H9 (cell line): ENCODE measurements around the gene CAMK2N1. TPM values are rescaled to one million over a fixed set of nuclear protein-coding genes. Genes with fewer than 3 reads are reported as not detected.

ENCODE experiments used
- DNase-seq: peaks from one replicate; pipeline ENCODE4 v3.0.0-alpha.2; 2017
- H2AFZ ChIP-seq: one replicate; pipeline ENCODE4 v1.6.1; 2013; ENCODE audit warnings: mild to moderate bottlenecking, low read length, control low read depth, moderate library complexity
- H2AK5ac ChIP-seq: 2 replicates; pipeline ENCODE4 v1.6.1; 2013; ENCODE audit warnings: low read length, control low read depth, mixed read lengths; ENCODE audit not compliant: insufficient read length
- H2BK120ac ChIP-seq: one replicate; pipeline ENCODE4 v1.6.1; 2013; ENCODE audit warnings: low read depth, mild to moderate bottlenecking, low read length, control low read depth, inconsistent platforms; ENCODE audit not compliant: poor library complexity, severe bottlenecking
- H2BK12ac ChIP-seq: 2 replicates; pipeline ENCODE4 v1.6.1; 2013; ENCODE audit warnings: low read length, control low read depth, mixed read lengths, low read depth; ENCODE audit not compliant: insufficient read length
- H2BK15ac ChIP-seq: 2 replicates; pipeline ENCODE4 v1.6.1; 2013; ENCODE audit warnings: low read depth, low read length, control low read depth
- H2BK20ac ChIP-seq: one replicate; pipeline ENCODE4 v1.6.1; 2013; ENCODE audit warnings: low read depth, mild to moderate bottlenecking, low read length, control low read depth, inconsistent platforms; ENCODE audit not compliant: poor library complexity, severe bottlenecking
- H2BK5ac ChIP-seq: 2 replicates; pipeline ENCODE4 v1.6.1; 2013; ENCODE audit warnings: low read length, control low read depth, mixed read lengths; ENCODE audit not compliant: insufficient read length
- H3K14ac ChIP-seq: 2 replicates; pipeline ENCODE4 v1.6.1; 2013; ENCODE audit warnings: low read length, control low read depth; ENCODE audit not compliant: insufficient read depth
- H3K18ac ChIP-seq: 2 replicates; pipeline ENCODE4 v1.6.1; 2013; ENCODE audit warnings: low read depth, mild to moderate bottlenecking, mixed read lengths, low read length, control low read depth; ENCODE audit not compliant: insufficient read length
- H3K23ac ChIP-seq: 2 replicates; pipeline ENCODE4 v1.6.1; 2013; ENCODE audit warnings: low read length, control low read depth, mixed read lengths, low read depth; ENCODE audit not compliant: insufficient read length
- H3K23me2 ChIP-seq: 2 replicates; pipeline ENCODE4 v1.6.1; 2013; ENCODE audit warnings: low read depth, mild to moderate bottlenecking, mixed read lengths, low read length, control low read depth; ENCODE audit not compliant: insufficient read length, poor library complexity, severe bottlenecking
- H3K27ac ChIP-seq: 2 replicates; pipeline ENCODE4 v1.5.1; 2013; ENCODE audit warnings: low read length, control low read depth, mixed read lengths, low read depth; ENCODE audit not compliant: insufficient read length
- H3K27me3 ChIP-seq: 2 replicates; pipeline ENCODE4 v1.6.1; 2013; ENCODE audit warnings: low read length, control low read depth, inconsistent platforms; ENCODE audit not compliant: insufficient read depth
- H3K4ac ChIP-seq: 2 replicates; pipeline ENCODE4 v1.6.1; 2013; ENCODE audit warnings: low read depth, mild to moderate bottlenecking, control low read depth, inconsistent platforms, low read length, moderate library complexity
- H3K4me1 ChIP-seq: 2 replicates; pipeline ENCODE4 v1.6.1; 2013; ENCODE audit warnings: low read length, control low read depth, inconsistent platforms; ENCODE audit not compliant: insufficient read depth
- H3K4me2 ChIP-seq: 2 replicates; pipeline ENCODE4 v1.6.1; 2013; ENCODE audit warnings: low read length, control low read depth, mixed read lengths; ENCODE audit not compliant: insufficient read length, insufficient read depth
- H3K56ac ChIP-seq: 2 replicates; pipeline ENCODE4 v1.6.1; 2013; ENCODE audit warnings: low read depth, mild to moderate bottlenecking, mixed read lengths, low read length, control low read depth; ENCODE audit not compliant: insufficient read length
- H3K79me1 ChIP-seq: 2 replicates; pipeline ENCODE4 v1.6.1; 2013; ENCODE audit warnings: low read depth, mild to moderate bottlenecking, moderate library complexity, low read length, control low read depth, inconsistent platforms; ENCODE audit not compliant: insufficient read depth, poor library complexity, severe bottlenecking
- H3K79me2 ChIP-seq: 2 replicates; pipeline ENCODE4 v1.6.1; 2013; ENCODE audit warnings: low read length, control low read depth, inconsistent platforms; ENCODE audit not compliant: insufficient read depth
- H3K9ac ChIP-seq: 2 replicates; pipeline ENCODE4 v1.6.1; 2013; ENCODE audit warnings: low read length, control low read depth, mixed read lengths; ENCODE audit not compliant: insufficient read length; ENCODE audit errors: extremely low read depth
- H3K9me3 ChIP-seq: one replicate; pipeline ENCODE4 v1.6.1; 2013; ENCODE audit warnings: low read depth, low read length, inconsistent platforms; ENCODE audit not compliant: control insufficient read depth
- H3T11ph ChIP-seq: one replicate; pipeline ENCODE4 v1.6.1; 2013; ENCODE audit warnings: mild to moderate bottlenecking, low read length, control low read depth, inconsistent platforms
- H4K20me1 ChIP-seq: one replicate; pipeline ENCODE4 v1.6.1; 2013; ENCODE audit not compliant: control insufficient read depth, insufficient read length, insufficient read depth
- H4K5ac ChIP-seq: 2 replicates; pipeline ENCODE4 v1.6.1; 2013; ENCODE audit warnings: low read depth, mild to moderate bottlenecking, mixed read lengths, low read length, control low read depth; ENCODE audit not compliant: insufficient read length
- H4K8ac ChIP-seq: replicated peaks from 2 replicates; pipeline ENCODE4 v1.6.1; 2013; ENCODE audit warnings: low read length, control low read depth, mixed read lengths, low read depth; ENCODE audit not compliant: insufficient read length
- H4K91ac ChIP-seq: 2 replicates; pipeline ENCODE4 v1.6.1; 2013; ENCODE audit warnings: low read depth, mild to moderate bottlenecking, moderate library complexity, mixed read lengths, low read length, control low read depth; ENCODE audit not compliant: insufficient read length
- H3K27ac Mint-ChIP-seq, 3 experiments: 2 replicates in 2 of 3; 3 replicates in 1 of 3; pipeline ENCODE4 v1.8.0; 2020 to 2021; ENCODE audit warnings: mixed read lengths in 3 of 3, mild to moderate bottlenecking in 1 of 3, moderate library complexity in 1 of 3
- H3K27me3 Mint-ChIP-seq: 2 replicates; pipeline ENCODE4 v1.8.0; 2021; ENCODE audit warnings: low read depth, mild to moderate bottlenecking, moderate library complexity, mixed read lengths
- H3K36me3 Mint-ChIP-seq, 3 experiments: 2 replicates in 2 of 3; 3 replicates in 1 of 3; pipeline ENCODE4 v1.8.0; 2020 to 2021; ENCODE audit warnings: low read depth in 3 of 3, mixed read lengths in 3 of 3; ENCODE audit not compliant: insufficient read depth in 1 of 3
- H3K4me1 Mint-ChIP-seq, 2 experiments: 2 replicates each; pipeline ENCODE4 v1.8.0; 2020; ENCODE audit warnings: mixed read lengths in 2 of 2
- H3K4me3 Mint-ChIP-seq, 2 experiments: 2 replicates in 1 of 2; 3 replicates in 1 of 2; pipeline ENCODE4 v1.8.0; 2020 to 2021; ENCODE audit warnings: mild to moderate bottlenecking in 2 of 2, mixed read lengths in 2 of 2, moderate library complexity in 1 of 2
- H3K9me3 Mint-ChIP-seq, 2 experiments: 2 replicates in 1 of 2; 3 replicates in 1 of 2; pipeline ENCODE4 v1.8.0; 2020; ENCODE audit warnings: mild to moderate bottlenecking in 2 of 2, mixed read lengths in 2 of 2, moderate library complexity in 1 of 2
- WGBS: extraction: QIAGEN DNeasy Blood & Tissue Kit; methylation state at CpG from one replicate; pipeline ENCODE4 v1.1.7; 2013; ENCODE audit warnings: missing lambda C conversion rate, low lambda C conversion rate, mixed read lengths; ENCODE audit not compliant: insufficient read length; ENCODE audit errors: extremely low coverage; 5-methylcytosine and 5-hydroxymethylcytosine counted together
- total RNA-seq: library from RNA; stranded (reverse); gene quantifications from 2 replicates; pipeline ENCODE4 v1.2.1, GENCODE V29; 2021
- TF ChIP-seq, protein P1 (sequence below): fragments of 200-600 bp; sonication (generic); conservative IDR thresholded peaks from 3 replicates; pipeline ENCODE4 v1.8.0; 2021; ENCODE audit warnings: antibody characterized with exemption, mild to moderate bottlenecking

CAMK2N1 gene
- total RNA-seq, 1 experiment from 2014 or later = 1.2 TPM

DNA sequence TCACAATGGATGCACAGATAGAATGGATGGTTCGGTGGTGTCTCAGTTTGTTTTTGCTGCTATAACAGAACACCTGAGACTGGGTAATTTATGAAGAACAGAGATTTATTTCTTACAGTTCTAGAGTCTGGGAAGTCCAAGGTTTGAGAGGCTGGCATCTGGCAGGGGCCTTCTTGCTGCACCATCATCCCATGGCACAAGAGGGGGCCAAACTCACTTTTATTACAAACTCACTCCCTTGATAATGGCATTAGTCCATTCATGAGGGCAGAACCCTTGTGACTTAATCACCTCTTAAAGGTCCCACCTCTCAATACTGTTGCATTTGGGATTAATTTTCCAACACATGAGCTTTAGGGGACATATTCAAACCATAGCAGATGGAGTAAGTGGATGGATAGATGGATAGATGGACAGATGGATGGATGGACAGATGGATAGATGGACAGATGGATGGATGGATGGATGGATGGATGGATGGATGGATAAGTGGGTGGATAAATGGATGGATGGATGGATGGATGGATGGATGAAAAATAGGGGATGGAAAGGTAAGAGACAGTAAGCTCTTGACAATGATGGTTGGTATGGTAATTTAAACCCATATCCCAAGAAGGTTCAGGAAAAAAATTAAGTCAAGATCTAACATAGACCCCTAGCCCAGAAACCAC is 16.5 kb downstream of the CAMK2N1 start:
- Histone ChIP-seq H2BK15ac (no peak overlapping the region), H3K4me1 (no peaks in the 10 kb centered on the region), H4K20me1 (no peaks in the 10 kb centered on the region), H3K9me3 (no peaks in the 10 kb centered on the region), H3K23ac (no peak overlapping the region), H3K14ac (no peak overlapping the region), H2BK5ac (no peak overlapping the region), H3K18ac (no peak overlapping the region), H3K23me2 (no peaks in the 10 kb centered on the region), H3K4ac (no peak overlapping the region), H3K27me3 (no peaks in the 10 kb centered on the region), H2AFZ (no peak overlapping the region), H4K91ac (no peak overlapping the region), H3T11ph (no peak overlapping the region), H3K56ac (no peak overlapping the region), H2BK120ac (no peak overlapping the region), H2BK12ac (no peak overlapping the region), H3K79me2 (no peaks in the 10 kb centered on the region), H2BK20ac (no peak overlapping the region), H4K8ac (no peak overlapping the region), H3K79me1 (no peaks in the 10 kb centered on the region), H4K5ac (no peak overlapping the region), H2AK5ac (no peak overlapping the region), H3K9ac (no peak overlapping the region), H3K4me2 (no peak overlapping the region), H3K27ac (no peak overlapping the region)
- Mint-ChIP-seq H3K36me3 (no peaks in the 10 kb centered on the region), H3K27ac (no peak overlapping the region), H3K9me3 (no peaks in the 10 kb centered on the region; a peak in 1 of 5 replicates), H3K4me3 (no peak overlapping the region), H3K27me3 (peaks cover 37% of the 10 kb centered on the region), H3K4me1 (peaks cover 7 to 9% of the 10 kb centered on the region in 2 experiments)
- DNase-seq = no peak
- TF ChIP-seq, protein P1, sequence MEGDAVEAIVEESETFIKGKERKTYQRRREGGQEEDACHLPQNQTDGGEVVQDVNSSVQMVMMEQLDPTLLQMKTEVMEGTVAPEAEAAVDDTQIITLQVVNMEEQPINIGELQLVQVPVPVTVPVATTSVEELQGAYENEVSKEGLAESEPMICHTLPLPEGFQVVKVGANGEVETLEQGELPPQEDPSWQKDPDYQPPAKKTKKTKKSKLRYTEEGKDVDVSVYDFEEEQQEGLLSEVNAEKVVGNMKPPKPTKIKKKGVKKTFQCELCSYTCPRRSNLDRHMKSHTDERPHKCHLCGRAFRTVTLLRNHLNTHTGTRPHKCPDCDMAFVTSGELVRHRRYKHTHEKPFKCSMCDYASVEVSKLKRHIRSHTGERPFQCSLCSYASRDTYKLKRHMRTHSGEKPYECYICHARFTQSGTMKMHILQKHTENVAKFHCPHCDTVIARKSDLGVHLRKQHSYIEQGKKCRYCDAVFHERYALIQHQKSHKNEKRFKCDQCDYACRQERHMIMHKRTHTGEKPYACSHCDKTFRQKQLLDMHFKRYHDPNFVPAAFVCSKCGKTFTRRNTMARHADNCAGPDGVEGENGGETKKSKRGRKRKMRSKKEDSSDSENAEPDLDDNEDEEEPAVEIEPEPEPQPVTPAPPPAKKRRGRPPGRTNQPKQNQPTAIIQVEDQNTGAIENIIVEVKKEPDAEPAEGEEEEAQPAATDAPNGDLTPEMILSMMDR = no peak; the same call in 2 of the 3 replicates
- WGBS = no CpG with 5 or more reads among the region's 1 CpG
